HG03159 (cell line): ENCODE data around the gene MED27.

Experiments
- ATAC-seq: cut with Tn5 transposase; IDR thresholded peaks from one replicate; pipeline ENCODE4 v1.9.1; 2021; ENCODE audit warnings: mild to moderate bottlenecking, moderate library complexity; ENCODE audit not compliant: unreplicated experiment

MED27 gene

DNA sequence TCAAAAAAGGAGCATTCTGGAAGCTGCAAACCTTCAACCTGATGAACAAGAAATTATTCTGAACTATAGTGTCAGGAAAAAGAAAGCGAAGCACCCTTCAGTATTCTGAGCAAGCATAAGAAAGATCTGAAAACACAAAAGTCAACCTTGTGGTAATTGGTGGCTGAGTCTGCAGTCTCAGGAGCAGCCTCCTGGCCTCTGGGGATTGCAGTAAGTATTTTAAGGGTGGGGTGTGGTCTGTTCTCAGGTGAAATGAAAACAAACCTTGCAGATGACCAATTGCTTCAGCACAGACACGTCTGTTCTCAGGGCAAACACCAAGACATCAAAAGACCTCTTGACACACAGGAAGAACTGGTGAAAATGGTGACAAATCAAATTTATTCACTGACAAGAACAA, 192.0 kb downstream of the MED27 start:
- ATAC-seq: no peak

DNA sequence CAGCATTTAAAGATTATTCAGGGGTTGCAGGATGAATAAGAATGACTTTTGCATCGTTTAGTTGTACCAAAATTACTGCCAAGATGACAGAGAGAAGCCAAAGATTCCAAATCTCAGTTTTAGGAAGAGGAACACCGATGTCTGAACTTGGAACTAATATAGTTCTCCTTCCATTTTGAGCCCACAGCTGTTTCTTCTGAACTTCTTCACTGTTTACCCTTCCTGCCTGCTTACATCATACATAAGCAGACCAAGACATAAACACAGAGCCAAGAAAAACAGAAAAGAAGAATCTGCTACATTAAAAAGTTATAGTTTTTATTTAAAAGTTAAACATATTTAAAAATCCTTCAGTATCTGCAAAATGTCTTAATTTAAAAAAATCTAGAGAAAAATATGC, 192.8 kb downstream of the MED27 start:
- no peak for ATAC-seq

DNA sequence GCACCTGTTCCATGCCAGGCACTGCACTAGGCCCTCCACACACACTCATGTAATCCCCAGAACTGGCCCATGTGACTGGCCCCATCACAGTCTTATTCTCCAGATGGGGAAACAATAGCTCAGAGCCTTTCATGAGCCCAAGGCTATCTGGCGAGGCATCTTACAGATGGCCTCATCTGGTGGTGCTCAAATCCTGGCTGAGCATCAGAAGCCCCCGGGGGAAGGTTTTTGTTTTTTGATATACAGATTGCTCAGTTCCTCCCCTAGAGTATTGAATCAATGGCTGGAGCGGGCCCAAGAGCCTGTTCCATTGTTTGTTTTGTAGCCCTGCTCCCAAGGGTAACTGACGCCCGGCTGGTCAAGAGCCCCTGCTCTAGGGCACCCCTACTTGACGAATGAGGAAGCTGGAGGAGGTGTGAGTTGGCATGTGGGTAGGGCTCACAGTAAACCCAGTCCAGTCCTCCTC, 194.5 kb downstream of the MED27 start:
- no peak for ATAC-seq

DNA sequence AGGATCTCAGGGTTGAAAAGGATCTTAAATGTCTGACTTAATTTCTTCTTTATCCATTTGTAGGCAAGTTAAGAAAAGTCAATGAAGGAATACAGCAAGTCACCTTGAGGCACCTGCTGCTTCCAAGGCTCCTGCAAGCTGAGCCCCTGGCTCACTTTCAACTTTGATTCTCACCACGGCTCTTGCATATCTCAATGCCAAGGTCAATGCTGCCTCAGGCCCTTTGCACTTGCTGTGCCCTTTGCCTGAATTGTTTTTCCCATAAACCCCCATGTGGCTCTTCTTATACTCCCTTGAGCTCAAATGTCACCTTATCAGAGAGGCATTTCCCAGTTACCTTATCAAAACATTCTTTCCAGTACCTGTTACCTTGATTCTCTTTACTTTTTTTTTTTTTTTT, 195.4 kb downstream of the MED27 start:
- ATAC-seq: no peak

DNA sequence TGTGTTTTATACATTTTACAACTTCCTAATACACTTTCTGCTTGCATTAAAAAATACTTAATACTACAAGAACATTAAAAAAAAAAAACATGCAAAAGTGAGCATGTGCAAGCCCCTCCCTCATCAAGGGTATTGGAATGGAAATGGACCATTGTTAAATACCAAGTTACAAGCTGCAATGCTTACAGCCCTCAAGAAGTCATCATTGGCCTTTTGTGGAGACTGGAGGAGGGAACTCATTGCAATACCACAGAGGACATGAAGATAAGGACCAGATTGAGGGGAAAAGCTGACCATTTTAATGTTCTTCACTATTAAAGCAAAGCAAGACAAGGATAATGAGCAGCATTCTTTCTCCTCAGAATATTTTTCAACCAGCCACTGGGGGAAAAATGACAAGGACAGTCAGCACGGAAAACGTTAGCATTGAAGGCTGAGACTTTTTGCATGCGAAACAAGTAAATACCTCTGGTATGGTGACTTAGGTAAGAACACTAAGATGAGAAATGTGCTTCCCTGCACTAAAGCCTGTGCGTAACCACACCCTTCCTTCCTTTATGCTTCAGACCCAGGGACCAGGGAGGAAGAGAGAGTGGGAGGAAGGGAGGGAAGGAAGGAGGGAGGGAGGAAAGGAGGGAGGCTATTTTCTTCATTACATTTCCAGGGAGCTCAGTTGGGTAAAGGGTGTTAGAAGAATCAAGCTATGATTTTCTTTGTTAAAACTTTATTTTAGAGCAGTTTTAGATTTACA, 198.7 kb downstream of the MED27 start:
- no peak for ATAC-seq

DNA sequence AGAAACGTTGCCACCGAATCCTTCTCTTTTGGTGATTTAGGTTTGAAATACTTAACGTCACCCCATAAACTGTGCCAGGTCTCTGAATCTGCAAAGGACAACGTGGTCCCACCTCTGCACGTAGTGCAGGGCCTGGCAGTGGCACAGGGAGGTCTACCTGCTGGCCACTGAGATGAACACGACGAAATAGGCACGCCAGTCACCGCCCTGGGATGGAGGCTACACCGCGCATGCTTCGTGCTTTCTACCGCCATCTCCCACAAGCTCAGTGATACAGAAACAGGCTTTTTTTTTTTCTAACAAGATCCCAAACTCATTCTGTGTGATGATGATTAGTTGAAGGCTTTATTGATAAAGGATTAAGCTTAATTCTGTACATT, 199.8 kb downstream of the MED27 start:
- ATAC-seq: no peak

DNA sequence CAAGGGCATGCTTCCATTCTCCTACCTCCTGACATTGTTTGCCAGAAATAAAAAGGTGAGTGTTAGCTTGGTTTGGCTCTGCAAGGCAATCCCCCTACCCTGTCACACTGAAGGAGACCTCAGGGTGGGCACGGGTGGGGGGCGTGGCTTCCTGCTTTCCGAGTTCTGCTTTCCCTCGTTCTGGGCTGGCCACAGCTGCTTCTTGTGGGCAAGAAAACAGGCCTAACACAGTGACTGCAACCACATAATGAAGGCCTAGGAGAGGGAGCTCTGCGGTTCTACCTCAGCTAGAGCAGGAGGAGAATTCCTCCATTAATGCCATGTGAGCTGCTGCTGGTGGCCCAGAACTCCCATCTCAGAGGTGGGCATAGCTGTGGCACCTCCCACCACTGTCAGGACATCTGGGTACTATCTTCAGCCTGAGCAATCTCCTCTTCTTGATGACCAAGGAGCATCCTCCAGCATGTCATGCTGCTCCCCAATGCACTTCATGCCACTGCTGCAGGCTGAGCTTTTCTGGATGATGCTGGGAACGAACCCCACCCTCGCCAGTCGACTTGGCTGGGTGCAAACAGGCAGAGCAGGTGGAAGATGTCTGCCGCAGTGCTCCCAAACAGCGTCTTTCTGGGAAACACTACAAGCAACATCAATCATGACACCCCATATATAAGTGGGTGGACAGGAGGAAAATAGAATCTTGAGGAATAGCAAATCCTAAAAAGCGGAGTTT, 200.3 kb downstream of the MED27 start:
- no peak for ATAC-seq

DNA sequence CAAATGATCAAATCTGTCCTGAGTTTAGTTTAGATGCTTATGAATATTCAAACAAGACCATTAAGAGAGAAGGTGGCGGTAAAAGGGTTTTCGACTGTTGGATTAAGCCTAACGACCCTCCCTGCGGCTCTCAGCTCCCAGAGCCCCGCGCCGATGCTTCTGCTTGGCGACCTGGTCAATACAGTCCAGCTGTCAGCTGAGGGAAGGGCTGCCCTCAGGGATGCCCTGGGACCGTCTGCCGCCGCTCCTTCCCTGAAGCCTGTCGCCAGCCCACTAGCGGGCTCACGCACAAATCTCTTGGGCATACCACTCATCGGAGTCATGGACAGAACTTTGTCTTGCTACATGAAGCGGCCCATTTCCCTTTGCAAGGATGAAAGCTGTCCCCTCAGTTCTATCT, 203.2 kb downstream of the MED27 start:
- no peak for ATAC-seq

DNA sequence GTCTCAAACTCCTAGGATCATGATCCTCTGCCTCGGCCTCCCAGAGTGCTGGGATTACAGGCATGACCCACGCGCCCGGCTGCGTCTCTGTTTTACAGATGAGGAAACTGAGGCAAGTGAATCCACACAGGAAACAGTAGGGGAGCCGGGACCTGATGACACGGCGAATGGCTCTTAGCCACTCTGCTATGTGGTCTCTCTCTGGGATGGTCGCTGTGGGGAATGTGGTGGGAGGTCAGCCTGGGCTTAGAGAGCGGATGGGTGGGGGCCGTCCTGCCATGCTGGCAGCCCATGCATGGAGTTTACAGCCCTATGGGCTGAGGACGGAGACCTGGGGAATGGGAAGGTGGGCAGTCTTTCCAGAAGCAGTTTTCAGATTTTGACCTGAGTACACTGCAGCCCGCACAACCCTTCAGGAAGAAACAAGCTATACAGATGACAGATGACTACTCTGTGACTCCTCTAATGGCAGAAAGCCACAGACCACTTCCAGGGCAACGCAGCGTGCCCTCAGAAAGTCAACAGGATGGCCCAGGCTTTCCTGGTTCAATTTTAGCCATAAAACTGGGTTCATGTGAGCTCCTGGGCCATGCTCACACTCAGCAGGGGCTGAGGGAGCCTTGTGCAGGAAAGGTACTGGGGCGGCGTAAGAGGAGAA, 203.7 kb downstream of the MED27 start:
- ATAC-seq: no peak

DNA sequence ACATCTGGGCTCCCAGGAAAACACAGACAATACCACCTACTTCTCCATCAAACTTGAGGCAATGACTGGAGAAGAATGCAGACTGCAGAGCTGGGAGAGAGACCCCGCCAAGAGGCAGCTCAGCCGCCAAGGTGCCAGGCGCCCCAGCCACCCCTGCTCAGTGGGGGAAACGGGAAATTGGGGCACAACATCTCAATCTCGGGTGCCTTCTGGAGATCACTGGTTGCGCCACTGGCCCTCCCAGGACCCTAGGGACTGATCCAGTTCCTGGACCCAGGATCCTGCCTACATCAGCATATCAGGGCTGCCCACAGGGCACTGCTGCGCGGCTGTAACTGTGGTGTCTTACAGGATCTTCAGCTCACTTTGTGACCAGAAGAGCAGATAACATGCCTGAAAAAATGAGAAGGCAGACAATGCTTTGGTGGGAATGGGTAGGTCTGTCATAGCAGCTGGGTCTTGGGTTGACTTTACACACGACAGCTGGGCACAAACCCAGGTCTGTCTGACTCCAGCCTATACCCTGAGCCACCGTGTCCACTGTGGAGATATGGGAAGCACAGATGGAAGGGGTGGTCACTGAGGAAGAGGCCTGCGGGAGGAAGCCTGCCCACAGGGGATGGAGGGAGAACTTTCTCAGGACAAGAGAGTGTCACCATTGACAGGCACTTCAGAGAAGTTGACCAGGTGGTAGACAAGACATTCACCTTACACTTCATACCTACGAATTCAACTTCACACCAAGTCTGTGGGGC, 204.6 kb downstream of the MED27 start:
- ATAC-seq: no peak

DNA sequence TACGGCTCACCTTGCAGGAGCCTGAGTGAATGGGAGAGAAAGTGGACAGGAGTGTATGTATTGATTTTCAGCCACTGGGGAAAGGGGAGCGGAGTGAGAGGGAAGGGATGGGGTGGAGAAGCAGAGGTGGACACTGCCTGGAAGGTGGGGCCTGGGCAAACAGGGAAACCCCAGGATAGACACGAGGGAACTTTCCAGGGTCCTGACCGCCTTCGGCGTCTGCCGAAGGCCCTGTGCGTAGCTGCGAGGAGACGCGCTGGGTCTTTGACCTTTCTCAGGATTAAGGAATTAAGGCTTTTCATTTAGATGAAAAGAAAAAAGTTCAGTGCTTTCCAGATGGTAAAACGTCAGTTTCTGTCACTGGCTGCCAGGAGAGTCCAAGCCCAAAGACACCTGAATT, 205.2 kb downstream of the MED27 start:
- ATAC-seq: no peak

DNA sequence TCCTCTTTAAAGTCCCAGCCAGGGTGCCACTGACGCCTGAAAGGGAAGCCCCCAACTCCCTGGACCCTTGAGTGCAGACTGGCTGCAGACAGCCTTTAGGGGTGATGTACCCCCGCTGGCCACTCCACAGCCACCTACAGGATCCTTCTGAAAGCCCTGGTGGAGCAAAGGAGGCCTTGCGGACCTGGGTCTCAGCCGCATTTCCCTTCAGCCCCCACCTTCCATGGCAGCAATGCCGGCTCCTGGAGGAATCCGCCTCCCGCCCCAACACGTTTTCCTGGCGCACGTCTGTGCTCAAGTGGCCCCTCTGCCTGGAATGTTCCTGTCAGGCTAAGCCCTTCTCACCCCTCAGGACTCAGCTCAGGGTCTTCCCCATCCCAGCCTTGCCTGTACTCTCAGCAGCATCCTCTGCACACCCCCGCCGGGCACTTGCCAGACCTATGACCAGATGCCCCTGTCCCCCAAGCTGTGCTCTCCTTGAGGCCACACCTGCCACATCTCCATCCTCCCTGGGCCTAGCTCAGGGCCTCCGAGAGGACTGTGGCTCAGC, 205.7 kb downstream of the MED27 start:
- no peak for ATAC-seq

DNA sequence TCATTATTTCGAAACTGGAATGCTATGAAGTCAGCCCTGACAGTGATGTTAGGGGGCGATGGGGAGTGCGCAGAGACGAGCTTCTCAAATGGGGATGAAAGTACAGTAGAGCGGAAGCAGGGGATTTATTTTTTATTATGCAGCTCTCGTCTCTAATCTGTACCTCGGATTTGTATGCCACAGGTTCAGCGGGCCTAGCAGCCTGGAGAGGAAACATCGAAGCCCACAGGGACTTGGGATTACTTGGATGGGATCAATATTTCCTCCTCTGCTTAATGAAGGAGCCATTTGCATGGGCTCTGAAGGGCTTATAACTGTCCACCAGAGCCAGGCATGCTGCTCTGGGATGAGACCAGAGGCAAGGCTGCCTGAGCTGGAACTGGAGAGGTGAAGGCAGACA, 206.3 kb downstream of the MED27 start:
- ATAC-seq: no peak

DNA sequence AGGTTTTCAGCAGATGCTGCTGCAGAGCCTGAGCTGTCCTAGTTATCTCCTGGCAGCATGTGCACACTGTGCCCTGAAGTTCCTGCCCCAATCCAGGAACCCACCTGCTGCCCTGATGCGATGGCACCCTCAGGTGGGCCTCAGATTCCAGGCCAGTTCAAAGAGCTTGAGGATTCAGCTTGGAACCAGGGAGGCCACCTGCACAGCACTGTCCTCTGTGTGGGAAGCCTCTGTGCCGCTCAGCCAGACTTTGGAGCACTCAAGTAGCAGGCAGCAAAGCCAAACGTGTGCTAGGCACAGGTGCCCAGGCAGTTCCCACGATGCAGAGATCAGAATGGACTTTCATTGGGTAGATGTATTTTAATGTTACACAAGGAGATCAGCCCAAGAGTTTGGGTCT, 207.0 kb downstream of the MED27 start:
- ATAC-seq: no peak

DNA sequence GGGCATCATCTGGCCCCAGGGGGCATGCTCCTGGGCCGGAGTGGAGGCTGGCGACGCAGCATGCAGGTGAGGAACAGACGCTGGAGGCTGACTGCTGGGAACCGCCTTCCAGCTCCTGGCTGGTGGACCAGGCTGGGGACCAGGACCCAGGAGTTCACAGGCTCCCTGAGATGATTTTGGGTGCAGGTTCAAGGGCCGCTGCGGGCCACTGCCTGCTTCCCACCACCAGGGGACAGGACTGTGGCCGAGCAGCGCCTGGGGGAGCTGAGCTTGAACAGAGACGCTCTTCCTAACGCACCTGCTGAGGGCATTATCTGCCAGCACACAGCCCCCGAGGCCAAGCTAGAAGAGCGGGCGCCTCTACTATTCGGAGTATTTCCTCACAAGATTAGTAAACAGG, 207.7 kb downstream of the MED27 start:
- no peak for ATAC-seq

DNA sequence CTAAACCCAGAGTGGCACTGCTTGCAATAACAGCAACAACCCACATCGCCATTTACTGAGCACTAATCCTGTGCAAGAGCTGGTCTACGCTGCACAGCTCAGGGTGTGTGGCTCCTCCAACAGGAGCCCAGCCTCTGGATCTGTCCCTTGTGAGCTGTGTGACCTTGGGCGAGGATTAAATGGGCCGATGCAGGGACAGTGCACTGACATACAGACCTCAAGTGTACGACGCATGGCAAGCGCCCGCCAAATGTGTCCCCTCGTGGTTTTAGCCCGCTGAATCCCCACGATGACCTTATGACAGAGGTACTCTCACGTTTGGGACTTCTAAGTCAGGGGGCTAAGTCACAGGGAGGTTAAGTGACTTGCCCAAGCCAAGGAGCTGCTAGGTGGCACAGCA, 209.5 kb downstream of the MED27 start:
- ATAC-seq: no peak

DNA sequence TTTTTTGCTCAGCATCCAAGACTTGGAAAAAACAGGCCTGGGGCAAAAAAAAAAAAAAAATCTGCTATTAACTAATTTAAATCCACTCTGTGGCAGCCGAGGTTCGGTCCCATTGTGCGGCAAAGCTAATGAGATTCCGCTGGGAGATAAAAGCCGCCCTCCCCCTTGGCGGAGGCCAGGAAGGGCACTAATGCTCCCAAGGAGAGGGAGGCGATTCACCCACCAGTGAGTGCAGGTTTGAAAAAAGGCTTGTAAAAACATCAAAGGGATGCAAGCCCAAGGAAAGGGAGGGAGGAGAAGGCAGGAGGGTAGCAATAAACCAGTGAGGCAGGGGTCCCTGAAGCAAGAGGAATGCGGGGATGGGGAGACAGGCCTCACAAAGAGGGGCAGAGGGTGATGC, 210.3 kb downstream of the MED27 start:
- no peak for ATAC-seq

DNA sequence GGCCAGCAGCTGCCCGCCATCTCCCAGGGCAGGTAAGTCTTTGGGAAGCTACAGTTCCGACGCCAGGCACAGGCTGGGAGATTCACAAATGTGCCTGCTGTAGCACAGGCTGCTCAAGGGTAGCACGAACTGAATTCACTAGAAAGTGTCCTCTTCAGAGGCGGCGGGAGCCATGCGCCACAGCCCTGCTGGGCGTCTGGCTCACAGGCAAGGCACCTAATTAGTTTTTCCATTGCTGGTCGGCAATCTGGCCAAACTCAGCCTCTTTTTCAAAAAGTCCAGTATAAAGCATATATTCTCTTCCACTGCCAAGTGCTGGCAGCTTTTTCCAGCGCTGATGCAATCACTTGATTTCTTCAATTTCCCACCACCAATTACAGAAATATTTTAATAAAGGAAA, 210.9 kb downstream of the MED27 start:
- no peak for ATAC-seq

DNA sequence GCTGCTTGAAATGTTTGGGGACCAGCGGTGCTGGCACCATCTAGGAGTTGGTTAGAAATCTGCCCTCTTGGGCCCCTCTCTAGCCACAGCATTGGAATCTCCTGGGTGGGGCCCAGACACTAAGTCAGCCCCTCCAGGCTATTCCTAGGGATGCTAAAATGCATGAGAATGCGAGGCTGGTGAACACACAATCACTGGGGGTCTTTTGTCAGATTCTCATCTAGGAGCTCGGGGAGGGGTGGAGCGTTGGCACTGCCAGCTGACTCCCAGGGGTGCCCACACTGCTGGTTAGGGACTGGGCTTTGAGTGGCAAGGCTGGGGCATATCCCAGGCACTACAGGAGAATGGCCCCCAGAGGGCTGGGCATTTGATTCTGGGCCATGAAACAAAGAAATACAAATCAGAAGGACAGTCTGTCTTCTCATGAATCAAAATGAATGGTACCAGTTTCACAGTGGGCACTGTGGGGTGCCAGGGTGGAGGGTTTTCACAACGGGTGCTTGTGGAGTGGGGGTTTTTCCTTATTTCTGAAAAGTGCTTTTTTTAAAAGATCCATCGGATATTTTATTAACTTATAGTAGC, 212.0 kb downstream of the MED27 start:
- no peak for ATAC-seq

DNA sequence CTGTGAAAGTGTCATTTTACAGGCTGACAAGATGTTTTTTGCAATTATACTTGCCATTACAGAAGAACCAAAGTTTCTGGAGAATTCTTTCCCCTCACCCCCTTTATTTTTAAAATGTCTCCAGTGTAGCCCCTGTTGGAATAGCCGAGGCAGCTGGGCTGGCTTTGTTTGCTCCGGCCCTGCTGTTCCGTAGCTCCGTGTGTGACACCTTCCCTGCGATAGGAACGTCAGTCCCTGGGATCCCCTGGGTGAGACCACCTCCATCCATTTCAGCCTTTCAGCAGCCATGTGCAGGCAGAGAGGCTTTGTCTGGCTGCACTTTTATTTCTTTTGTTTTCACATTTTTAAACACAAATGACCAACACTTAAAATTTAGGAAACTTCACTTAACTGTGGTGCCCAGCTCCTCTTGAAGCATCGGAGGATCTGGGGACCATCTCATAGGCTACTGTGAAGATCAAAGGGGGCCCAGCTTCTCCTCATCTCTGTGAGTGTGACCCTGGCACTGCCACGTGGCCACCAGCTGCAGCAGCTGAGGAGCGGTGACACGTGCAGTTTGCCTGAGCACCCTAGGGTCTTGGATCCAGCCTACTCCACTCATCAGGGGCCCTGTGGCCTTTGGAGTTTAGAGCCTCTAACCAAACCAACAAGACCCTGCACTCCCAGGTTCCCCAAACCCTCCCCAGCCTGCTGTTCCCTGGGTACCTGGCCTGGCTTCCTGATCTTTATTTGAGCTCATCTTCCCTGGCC, 214.0 kb downstream of the MED27 start:
- no peak for ATAC-seq
